ENCODE data around the gene AQP11.
A peak's percentile ranks its signal among the peaks of the same experiment; 100 is the strongest.
"Not testable (repeated sequence)": the region's sequence is repeated elsewhere in the genome, so short reads cannot be mapped to it uniquely, and the experiment has no call there.

AQP11 gene

GRCh38 chr11:77617892-77618291 is 28.1 kb downstream of the AQP11 start:
- no peak overlapping the region for H3K4me3 ChIP-seq (ENCODE audit: low read depth, low read length)
- no peak for TF ChIP-seq CTCF (IDR thresholded peaks at IDR 0.05; ENCODE audit: low read depth, low read length, missing control alignments)
- DNase-seq (ENCODE audit: low read depth), result no peak

- peak; percentile 56 for TF ChIP-seq CTCF (IDR thresholded peaks at IDR 0.05; ENCODE audit: low read depth, low read length, missing control alignments)
- no peak for DNase-seq (ENCODE audit: low read depth)
- no peak overlapping the region for H3K4me3 ChIP-seq (ENCODE audit: low read depth, low read length)
Observed at GRCh38 chr11:77619576-77620198, 29.9 kb downstream of the AQP11 start.

GRCh38 chr11:77630157-77630710 is 40.5 kb downstream of the AQP11 start:
- DNase-seq (ENCODE audit: low read depth), result no peak
- TF ChIP-seq CTCF (IDR thresholded peaks at IDR 0.05; ENCODE audit: low read depth, low read length, missing control alignments), result no peak
- no peak overlapping the region for H3K4me3 ChIP-seq (ENCODE audit: low read depth, low read length)

- DNase-seq (ENCODE audit: low read depth); H3K4me3 ChIP-seq (ENCODE audit: low read depth, low read length): not testable (repeated sequence)
Observed at GRCh38 chr11:77633926-77634325, 44.2 kb downstream of the AQP11 start.

GRCh38 chr11:77636731-77637344 is 47.1 kb downstream of the AQP11 start:
- no peak for DNase-seq (ENCODE audit: low read depth)
- H3K4me3 ChIP-seq (ENCODE audit: low read depth, low read length), result peak overlapping the region; percentile 74
- no peak for TF ChIP-seq CTCF (IDR thresholded peaks at IDR 0.05; ENCODE audit: low read depth, low read length, missing control alignments)

- peak; percentile 78 for DNase-seq (ENCODE audit: low read depth)
- TF ChIP-seq CTCF (IDR thresholded peaks at IDR 0.05; ENCODE audit: low read depth, low read length, missing control alignments), result no peak
- peak within 1 kb of the TSS; percentile 74 for H3K4me3 ChIP-seq (ENCODE audit: low read depth, low read length)
Observed at GRCh38 chr11:77637345-77638165, 47.8 kb downstream of the AQP11 start, which contains the start of gene CLNS1A. Gene CLNS1A (minus strand): TSS chr11:77637794. CDS start chr11:77637714, 80 bp downstream.

- no peak for DNase-seq (ENCODE audit: low read depth)
- TF ChIP-seq CTCF (IDR thresholded peaks at IDR 0.05; ENCODE audit: low read depth, low read length, missing control alignments), result no peak
- no peak overlapping the region for H3K4me3 ChIP-seq (ENCODE audit: low read depth, low read length)
Observed at GRCh38 chr11:77642228-77642627, 52.5 kb downstream of the AQP11 start.

All from GM12864 (cell line).